Coronary artery (tissue), 2 donors: Measurements from ENCODE around the gene HTRA3.

Experiments used
- DNase-seq: peaks from one replicate; pipeline ENCODE4 v3.0.0-alpha.2; 2017; ENCODE audit warnings: low spot score
- H3K27ac ChIP-seq, 2 donors: fragments of 200-600 bp; sonication (generic); one replicate each; pipeline ENCODE4 v1.5.1; 2016 to 2019
- H3K4me3 ChIP-seq: fragments of 200-600 bp; sonication (generic); 2 replicates; pipeline ENCODE4 v1.5.1; 2016; ENCODE audit warnings: mild to moderate bottlenecking, moderate library complexity
- CTCF ChIP-seq: fragments of 200-600 bp; sonication (generic); IDR thresholded peaks from one replicate; pipeline ENCODE4 v1.5.1; 2019; ENCODE audit warnings: antibody characterized with exemption

HTRA3 gene

GRCh38 chr4:8250637-8251036 lies 18.9 kb upstream of the HTRA3 start:
- TF ChIP-seq CTCF, result no peak
- Histone ChIP-seq H3K4me3 (no peak overlapping the region), H3K27ac (no peak overlapping the region)
- no peak for DNase-seq

GRCh38 chr4:8251110-8251883 lies 18.3 kb upstream of the HTRA3 start:
- no peak overlapping the region for H3K27ac ChIP-seq
- TF ChIP-seq CTCF, result no peak
- H3K4me3 ChIP-seq, result no peak overlapping the region
- no peak for DNase-seq

- DNase-seq, result no peak
- TF ChIP-seq CTCF, result no peak
- H3K4me3 ChIP-seq, result no peak overlapping the region
Observed at GRCh38 chr4:8252301-8253173, 17.0 kb upstream of the HTRA3 start.

GRCh38 chr4:8254076-8254475 lies 15.5 kb upstream of the HTRA3 start:
- DNase-seq, result no peak
- H3K4me3 ChIP-seq, result no peak overlapping the region
- TF ChIP-seq CTCF, result no peak
- no peak overlapping the region for H3K27ac ChIP-seq

More at GRCh38 chr4:8252301-8253173, 17.0 kb upstream of the HTRA3 start:
- H3K27ac ChIP-seq, result no peak overlapping the region

GRCh38 chr4:8255698-8256441 lies 13.7 kb upstream of the HTRA3 start:
- no peak for DNase-seq
- Histone ChIP-seq H3K4me3 (no peak overlapping the region), H3K27ac (peak overlapping the region in 1 of 2 donors; percentile 40)
- no peak for TF ChIP-seq CTCF

- no peak for TF ChIP-seq CTCF
- H3K27ac ChIP-seq, result no peak overlapping the region
- no peak for DNase-seq
- no peak overlapping the region for H3K4me3 ChIP-seq
Observed at GRCh38 chr4:8257854-8258253, 11.7 kb upstream of the HTRA3 start.
